ENCODE data around the gene XAB2. TPM values are rescaled to one million over a fixed set of nuclear protein-coding genes. Genes with fewer than 3 reads are reported as not detected.

The XAB2 gene
- 10 to 100 TPM; 44.0 to 45.8 TPM for total RNA-seq

DNA sequence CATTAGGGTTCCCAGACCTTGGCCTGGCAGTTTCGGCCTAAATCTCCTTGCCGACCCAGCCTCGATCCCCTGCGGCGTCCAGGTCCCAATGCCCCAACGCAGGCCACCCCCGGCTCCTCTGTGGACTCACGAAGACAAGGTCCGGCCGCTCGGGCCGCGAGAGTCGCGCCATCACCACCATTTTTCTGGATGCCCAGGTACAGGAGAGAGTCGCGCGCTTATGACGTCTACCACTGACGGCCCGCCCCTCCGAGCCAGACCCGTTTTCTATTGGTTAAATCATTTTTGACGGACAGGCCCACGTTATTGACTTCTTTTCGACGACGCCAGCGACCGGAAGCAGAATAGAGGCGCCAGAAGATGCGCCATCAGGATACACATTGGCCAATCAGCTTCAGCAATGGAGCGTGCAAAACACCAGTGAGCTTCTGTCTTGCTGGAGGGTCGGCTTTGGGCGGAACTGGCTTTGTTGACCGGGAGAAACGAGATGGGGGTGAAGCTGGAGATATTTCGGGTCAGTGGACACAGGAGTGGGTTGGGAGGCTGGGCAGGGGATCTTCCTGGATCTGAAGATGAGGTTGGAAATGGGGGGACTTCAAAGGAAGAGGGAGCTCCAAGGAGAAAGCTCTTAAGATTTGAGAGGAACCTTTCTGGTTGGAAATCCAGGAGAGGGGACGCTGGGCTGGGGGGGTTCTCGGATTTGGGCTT, at the start of gene XAB2, which contains the start of gene PET100:
XAB2 (minus strand) TSS at position 199 of the 708 bp plus-strand sequence; CDS start at position 181, 18 bp downstream.
PET100 (plus strand) TSS at position 447 of the 708 bp plus-strand sequence; CDS start at position 488, 41 bp downstream.
- Mint-ChIP-seq H3K27ac (peak within 1 kb of the TSS; percentile 94), H3K36me3 (peaks cover 6% of the 10 kb centered on the region), H3K4me3 (peak within 1 kb of the TSS; percentile 94), H3K9me3 (no peaks in the 10 kb centered on the region), H3K27me3 (no peaks in the 10 kb centered on the region), H3K4me1 (peaks cover 24% of the 10 kb centered on the region)
- DNase-seq, result peak; percentile 92

DNA sequence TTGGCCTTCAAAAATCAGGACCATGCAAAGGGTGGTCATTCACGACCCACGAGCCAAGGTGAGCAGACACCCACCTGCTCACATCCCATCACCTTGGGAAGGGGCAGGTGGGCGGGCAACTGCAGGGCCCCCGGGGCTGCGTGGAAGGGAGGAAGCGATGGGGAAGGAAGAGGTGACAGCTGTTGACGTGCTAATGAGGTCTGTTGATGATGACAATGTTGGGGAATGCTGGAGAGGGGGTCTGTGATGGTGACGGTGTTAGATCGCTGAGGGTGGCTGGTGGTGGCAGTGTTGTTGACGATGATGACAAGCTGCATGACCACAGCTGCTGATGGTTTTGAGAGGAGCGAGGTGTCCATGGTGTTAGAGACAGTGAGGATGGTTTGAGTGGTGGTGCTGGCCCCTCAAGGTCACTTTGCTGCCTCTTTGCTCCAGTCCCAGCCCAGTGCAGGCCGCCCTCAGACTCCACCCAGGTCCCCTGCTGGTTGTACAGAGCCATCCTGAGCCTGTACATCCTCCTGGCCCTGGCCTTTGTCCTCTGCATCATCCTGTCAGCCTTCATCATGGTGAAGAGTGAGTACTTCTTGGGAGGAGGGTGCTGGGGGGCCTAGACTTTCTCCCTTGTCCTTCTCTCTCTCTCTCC, 48.4 kb upstream of the XAB2 start:
- H3K27me3 Mint-ChIP-seq, result peaks cover 44% of the 10 kb centered on the region
- H3K9me3 Mint-ChIP-seq, result peaks cover 2% of the 10 kb centered on the region
- H3K36me3 Mint-ChIP-seq, result peaks cover 6% of the 10 kb centered on the region
- DNase-seq, result no peak
- H3K27ac Mint-ChIP-seq, result no peak overlapping the region
- H3K4me3 Mint-ChIP-seq, result no peak overlapping the region
- peaks cover 53% of the 10 kb centered on the region for H3K4me1 Mint-ChIP-seq

DNA sequence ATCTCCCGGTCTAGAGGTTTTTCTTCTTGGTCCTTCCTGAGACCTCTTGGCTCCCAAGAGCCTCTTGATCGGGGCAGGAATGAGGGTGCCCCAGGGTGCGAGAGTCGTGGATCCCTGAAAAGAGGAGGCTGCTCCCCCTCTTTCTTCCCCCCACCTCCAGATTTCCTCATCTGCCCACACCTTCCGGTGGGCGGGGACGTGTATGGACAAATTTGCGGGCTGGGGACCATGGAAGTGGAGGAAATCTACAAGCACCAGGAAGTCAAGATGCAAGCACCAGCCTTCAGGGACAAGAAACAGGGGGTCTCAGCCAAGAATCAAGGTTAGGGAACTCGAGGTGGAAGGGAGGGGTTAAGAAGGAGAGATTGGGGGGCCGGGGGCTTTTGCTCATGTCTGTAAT, 47.5 kb upstream of the XAB2 start, which contains the start of gene MCEMP1:
MCEMP1 (plus strand) TSS at position 237 of the 400 bp plus-strand sequence; CDS start at position 268, 31 bp downstream.
- no peak for DNase-seq
- peaks cover 49% of the 10 kb centered on the region for H3K4me1 Mint-ChIP-seq
- H3K9me3 Mint-ChIP-seq, result peaks cover 2% of the 10 kb centered on the region
- peak within 1 kb of the TSS; percentile 28 for H3K27ac Mint-ChIP-seq
- H3K36me3 Mint-ChIP-seq, result peaks cover 2% of the 10 kb centered on the region
- peak within 1 kb of the TSS; percentile 18 for H3K4me3 Mint-ChIP-seq
- peaks cover 45% of the 10 kb centered on the region for H3K27me3 Mint-ChIP-seq

DNA sequence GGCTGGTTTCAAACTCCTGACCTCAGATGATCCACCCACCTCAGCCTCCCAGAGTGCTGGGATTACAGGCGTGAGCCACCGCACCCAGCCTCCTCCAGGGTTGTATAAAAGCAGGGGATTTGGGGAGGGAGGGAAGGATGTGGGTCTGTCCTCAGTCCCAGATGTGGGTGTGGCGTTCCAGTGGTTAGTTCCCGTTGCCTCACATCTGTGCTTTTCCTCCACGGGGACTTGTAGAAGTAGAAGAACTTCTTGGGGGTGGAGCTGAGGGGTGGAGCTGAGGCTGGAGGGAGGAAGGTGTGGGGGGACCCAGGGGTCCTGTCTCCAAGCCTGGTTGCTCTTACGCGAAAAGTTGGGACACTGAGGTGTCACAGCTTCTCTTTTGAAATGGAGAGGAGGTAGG, 47.0 kb upstream of the XAB2 start:
- Mint-ChIP-seq H3K4me3 (peak overlapping the region; percentile 18), H3K27me3 (peaks cover 50% of the 10 kb centered on the region), H3K27ac (no peak overlapping the region), H3K4me1 (peaks cover 45% of the 10 kb centered on the region), H3K9me3 (peaks cover 2% of the 10 kb centered on the region), H3K36me3 (no peaks in the 10 kb centered on the region)
- DNase-seq, result no peak

DNA sequence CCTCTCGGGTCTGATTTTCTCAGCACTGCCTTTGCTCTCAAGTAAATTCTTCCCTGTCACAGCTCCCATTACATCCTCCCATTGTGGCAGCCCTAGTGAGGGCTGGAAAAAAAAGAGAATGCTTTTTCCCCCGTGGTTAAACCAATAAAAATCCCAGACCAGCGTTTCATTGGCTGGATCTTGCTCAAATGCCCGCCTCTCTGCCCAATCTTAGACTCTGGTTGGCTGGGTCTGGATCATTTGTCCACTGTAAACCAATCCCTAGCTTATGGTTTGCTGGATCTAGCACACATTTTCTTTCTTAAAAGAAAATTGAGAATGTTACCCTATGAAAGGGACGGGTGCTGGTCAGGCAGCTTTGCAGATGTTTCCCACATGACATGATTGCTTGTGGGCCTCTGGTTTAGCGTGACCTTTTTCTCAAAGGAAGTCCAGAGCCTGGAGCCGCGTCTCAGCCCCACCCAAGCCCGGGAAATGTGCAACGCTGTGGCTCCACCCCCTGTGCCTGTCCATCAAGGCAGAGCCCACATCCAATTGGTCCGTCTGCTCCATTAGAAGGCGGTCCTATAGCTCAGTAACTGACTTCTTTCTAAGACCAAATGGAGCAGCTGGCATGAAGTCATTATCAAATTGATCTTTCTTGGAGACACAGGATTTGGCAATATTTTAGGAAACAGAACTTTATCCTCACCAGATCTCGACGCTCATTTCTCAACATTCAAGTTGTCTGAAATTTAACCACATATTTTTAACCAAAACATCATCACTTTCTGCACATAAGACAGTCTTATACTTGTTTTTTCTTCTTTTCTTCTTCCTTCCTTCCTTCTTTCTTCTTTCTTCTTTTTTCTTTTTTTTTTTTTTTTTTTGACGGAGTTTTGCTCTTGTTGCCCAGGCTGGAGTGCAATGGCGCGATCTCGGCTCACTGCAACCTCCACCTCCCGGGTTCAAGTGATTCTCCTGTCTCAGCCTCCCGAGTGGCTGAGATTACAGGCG, 45.0 kb upstream of the XAB2 start:
- no peak overlapping the region for H3K4me3 Mint-ChIP-seq
- H3K36me3 Mint-ChIP-seq, result no peaks in the 10 kb centered on the region
- H3K27ac Mint-ChIP-seq, result no peak overlapping the region
- H3K27me3 Mint-ChIP-seq, result peaks cover 65% of the 10 kb centered on the region
- peak; percentile 40 for DNase-seq
- peaks cover 2% of the 10 kb centered on the region for H3K9me3 Mint-ChIP-seq
- peaks cover 43% of the 10 kb centered on the region for H3K4me1 Mint-ChIP-seq

DNA sequence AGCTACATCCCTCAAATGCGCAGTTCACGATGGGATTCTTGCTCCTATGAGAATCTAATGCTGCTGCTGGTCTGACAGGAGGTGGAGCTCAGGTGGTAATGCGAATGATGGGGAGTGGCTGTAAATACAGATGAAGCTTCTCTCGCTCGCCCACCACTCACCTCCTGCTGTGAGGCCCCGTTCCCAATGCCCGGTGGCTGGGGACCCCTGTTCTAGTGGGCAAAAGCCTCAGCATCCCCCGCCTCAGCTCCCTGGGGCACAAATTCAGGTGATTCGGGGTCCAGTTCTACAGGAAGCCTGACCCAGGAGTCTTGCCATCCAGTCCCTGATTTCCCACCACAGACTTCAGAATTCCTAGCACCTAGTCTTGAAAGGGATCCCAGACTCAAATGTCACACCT, 43.2 kb upstream of the XAB2 start:
- DNase-seq, result no peak
- H3K36me3 Mint-ChIP-seq, result no peaks in the 10 kb centered on the region
- H3K4me1 Mint-ChIP-seq, result peaks cover 31% of the 10 kb centered on the region
- no peak overlapping the region for H3K4me3 Mint-ChIP-seq
- no peak overlapping the region for H3K27ac Mint-ChIP-seq
- H3K9me3 Mint-ChIP-seq, result peaks cover 2% of the 10 kb centered on the region
- H3K27me3 Mint-ChIP-seq, result peaks cover 65% of the 10 kb centered on the region

DNA sequence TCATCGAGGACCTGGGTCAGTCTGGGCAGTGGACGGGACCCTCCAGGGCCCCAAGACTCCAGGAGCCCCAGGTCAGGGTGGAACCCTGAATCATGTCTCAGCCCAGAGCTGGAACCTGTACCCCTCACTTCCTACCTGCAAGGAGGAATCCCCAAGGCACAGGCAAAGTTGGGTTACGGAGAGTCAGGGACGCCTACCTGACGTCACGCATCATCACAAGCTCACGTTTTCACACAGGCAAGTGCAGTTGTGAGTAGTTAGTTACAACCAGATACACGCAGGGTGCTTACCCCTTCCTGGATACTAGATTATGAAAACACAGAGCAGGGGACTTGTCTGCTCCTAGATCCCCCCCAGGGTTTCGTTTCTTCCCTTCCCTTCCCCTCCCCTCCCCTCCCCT, 41.4 kb upstream of the XAB2 start:
- H3K27me3 Mint-ChIP-seq, result peaks cover 48% of the 10 kb centered on the region
- peaks cover 15% of the 10 kb centered on the region for H3K4me1 Mint-ChIP-seq
- no peak overlapping the region for H3K27ac Mint-ChIP-seq
- no peaks in the 10 kb centered on the region for H3K36me3 Mint-ChIP-seq
- no peak for DNase-seq
- peaks cover 2% of the 10 kb centered on the region for H3K9me3 Mint-ChIP-seq
- peak overlapping the region; percentile 69 for H3K4me3 Mint-ChIP-seq

DNA sequence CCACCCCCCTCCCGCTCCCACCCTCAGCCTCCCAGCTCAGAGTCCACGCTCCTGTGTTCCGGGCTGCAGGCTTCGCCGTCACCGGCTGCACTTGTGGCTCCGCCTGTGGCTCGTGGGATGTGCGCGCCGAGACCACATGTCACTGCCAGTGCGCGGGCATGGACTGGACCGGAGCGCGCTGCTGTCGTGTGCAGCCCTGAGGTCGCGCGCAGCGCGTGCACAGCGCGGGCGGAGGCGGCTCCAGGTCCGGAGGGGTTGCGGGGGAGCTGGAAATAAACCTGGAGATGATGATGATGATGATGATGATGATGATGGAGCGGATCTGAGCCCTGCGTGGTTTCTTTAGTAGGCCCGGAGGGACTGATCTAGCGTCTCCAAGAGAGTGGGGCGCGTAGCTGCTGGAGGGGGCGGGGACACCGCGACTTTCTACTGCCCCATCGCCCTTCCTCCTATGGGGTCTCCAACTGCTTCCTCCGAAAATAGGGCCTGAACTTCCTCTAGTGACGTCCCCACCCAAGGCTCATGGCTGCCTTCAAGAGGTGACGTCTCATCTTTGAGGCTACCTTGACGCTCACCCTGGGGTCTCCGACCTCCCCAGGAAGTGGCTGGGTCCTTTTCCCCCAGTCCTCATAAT, 40.9 kb upstream of the XAB2 start:
- H3K4me3 Mint-ChIP-seq, result peak overlapping the region; percentile 69
- H3K9me3 Mint-ChIP-seq, result peaks cover 2% of the 10 kb centered on the region
- H3K27ac Mint-ChIP-seq, result no peak overlapping the region
- H3K4me1 Mint-ChIP-seq, result peaks cover 14% of the 10 kb centered on the region
- H3K27me3 Mint-ChIP-seq, result peaks cover 45% of the 10 kb centered on the region
- DNase-seq, result peak; percentile 54
- no peaks in the 10 kb centered on the region for H3K36me3 Mint-ChIP-seq

DNA sequence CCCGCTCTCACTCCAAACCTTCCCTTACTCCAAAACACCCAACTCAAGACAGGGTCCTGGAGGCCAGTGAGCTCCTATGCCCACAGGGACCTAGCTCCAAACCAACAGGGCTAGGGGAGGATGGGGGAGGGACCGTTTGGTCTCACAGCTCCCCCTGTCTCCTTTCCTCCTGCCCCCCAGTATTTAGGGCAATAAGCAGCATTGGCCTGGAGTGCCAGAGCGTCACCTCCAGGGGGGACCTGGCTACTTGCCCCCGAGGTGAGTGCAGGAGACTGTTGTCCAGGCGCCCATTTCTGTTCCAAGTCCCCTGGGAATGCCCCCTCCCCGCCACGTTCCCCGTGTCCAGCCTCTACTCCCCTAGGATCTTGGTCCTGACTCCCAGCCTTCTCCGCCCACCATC, 40.3 kb upstream of the XAB2 start:
- no peak for DNase-seq
- Mint-ChIP-seq H3K27ac (no peak overlapping the region), H3K27me3 (peaks cover 43% of the 10 kb centered on the region), H3K4me1 (peaks cover 14% of the 10 kb centered on the region), H3K4me3 (peak overlapping the region; percentile 15), H3K36me3 (no peaks in the 10 kb centered on the region), H3K9me3 (peaks cover 2% of the 10 kb centered on the region)

DNA sequence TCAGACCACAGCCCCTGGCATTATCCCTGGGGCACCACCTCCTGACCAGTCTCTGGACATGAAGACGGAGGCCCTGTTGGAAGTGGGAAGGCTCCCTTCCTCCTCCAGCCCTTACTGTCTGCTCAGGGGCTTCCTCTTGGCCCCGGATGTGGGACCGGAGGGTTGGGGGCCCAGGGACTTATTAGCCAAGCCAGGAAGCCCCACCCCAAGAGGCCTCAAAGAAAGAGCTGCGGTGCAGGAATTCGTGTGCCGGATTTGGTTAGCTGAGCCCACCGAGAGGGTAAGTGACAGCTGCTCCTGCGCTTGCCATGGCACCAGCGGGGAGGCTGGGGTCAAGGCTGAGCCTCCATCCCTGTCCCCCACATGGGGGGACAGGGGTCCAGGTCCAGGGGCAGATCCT, 39.5 kb upstream of the XAB2 start, which contains the start of gene RETN:
RETN (plus strand) TSS at position 208 of the 400 bp plus-strand sequence. CDS start 278 bp downstream, outside the sequence.
- peaks cover 12% of the 10 kb centered on the region for H3K4me1 Mint-ChIP-seq
- H3K4me3 Mint-ChIP-seq, result peak within 1 kb of the TSS; percentile 15
- DNase-seq, result no peak
- peaks cover 35% of the 10 kb centered on the region for H3K27me3 Mint-ChIP-seq
- no peaks in the 10 kb centered on the region for H3K9me3 Mint-ChIP-seq
- H3K27ac Mint-ChIP-seq, result no peak within 1 kb of the TSS
- no peaks in the 10 kb centered on the region for H3K36me3 Mint-ChIP-seq

DNA sequence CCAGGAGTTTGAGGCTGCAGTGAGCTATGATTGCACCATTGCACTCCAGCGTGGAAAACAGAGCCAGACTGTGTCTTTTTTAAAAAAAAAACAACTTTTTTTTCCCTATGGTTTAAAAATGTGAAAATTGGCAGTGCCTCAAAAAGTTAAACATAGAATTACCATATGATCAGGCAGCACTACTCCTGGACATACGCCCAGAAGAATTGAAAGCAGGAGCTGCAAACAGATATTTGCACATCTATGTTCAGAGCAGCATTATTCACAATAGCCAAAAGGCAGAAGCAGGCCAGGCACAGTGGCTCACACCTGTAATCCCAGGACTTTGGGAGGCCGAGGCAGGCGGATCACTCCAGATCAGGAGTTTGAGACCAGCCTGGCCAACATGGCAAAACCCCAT, 35.7 kb upstream of the XAB2 start:
- H3K36me3 Mint-ChIP-seq, result no peaks in the 10 kb centered on the region
- H3K4me1 Mint-ChIP-seq, result peaks cover 5% of the 10 kb centered on the region
- no peaks in the 10 kb centered on the region for H3K9me3 Mint-ChIP-seq
- no peak overlapping the region for H3K4me3 Mint-ChIP-seq
- no peak for DNase-seq
- peaks cover 11% of the 10 kb centered on the region for H3K27me3 Mint-ChIP-seq
- no peak overlapping the region for H3K27ac Mint-ChIP-seq

DNA sequence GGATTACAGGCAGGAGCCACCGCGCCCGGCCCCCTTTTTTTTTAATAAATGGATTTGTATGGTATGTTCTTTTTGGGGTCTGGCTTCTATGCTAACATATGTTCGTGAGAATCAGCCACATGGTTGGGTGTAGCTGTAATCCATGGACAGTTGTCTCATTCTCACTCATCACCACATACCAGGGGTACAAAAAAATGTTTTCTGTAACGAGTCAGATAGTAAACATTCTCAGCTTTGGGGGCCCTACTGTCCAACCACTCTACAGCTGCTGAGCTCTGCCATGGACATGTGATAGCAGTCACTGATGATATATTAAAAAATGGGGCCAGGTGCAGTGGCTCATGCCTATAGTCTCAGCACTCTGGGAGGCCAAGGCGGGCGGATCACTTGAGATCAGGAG, 34.4 kb upstream of the XAB2 start:
- no peaks in the 10 kb centered on the region for H3K36me3 Mint-ChIP-seq

DNA sequence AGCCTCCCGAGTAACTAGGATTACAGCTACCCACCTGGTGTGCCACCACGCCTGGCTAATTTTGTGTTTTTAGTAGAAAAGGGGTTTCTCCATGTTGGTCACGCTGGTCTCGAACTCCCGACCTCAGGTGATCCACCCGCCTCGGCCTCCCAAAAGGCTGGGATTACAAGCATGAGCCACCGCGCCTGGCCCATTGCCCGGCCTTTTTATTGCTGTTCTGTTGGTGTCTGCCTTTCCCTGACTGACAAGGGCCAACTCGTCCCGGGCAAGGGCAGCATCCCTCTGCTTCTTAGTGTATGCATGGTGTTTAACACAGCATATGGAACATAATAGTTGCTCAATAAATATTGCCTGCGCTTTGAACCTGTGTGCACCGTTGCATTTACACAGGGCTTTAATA, 33.3 kb upstream of the XAB2 start:
- no peaks in the 10 kb centered on the region for H3K9me3 Mint-ChIP-seq
- no peaks in the 10 kb centered on the region for H3K36me3 Mint-ChIP-seq
- no peak overlapping the region for H3K4me3 Mint-ChIP-seq

More for the DNA sequence above, 34.4 kb upstream of the XAB2 start:
- Mint-ChIP-seq H3K4me3 (no peak overlapping the region), H3K9me3 (no peaks in the 10 kb centered on the region), H3K27me3 (peaks cover 5% of the 10 kb centered on the region), H3K27ac (no peak overlapping the region), H3K4me1 (no peaks in the 10 kb centered on the region)
- DNase-seq, result no peak

More for the DNA sequence above, 33.3 kb upstream of the XAB2 start:
- no peak overlapping the region for H3K27ac Mint-ChIP-seq
- DNase-seq, result no peak
- H3K4me1 Mint-ChIP-seq, result peaks cover 9% of the 10 kb centered on the region
- no peaks in the 10 kb centered on the region for H3K27me3 Mint-ChIP-seq

All from activated naive CD8-positive, alpha-beta T cell treated with anti-CD3 and anti-CD28 coated beads for 36 hours (primary cell).